WTC11 (cell line): ENCODE data around the gene TRIM45. TPM values are rescaled to one million over a fixed set of nuclear protein-coding genes. Genes with fewer than 3 reads are reported as not detected.

Source experiments
- ATAC-seq: fragments of 200-7000 bp; cut with Tn5 transposase; 2 replicates; pipeline ENCODE4 v1.10.0; 2021; ENCODE audit warnings: mild to moderate bottlenecking, moderate library complexity
- CTCF ChIA-PET: fragments of 300-600 bp; sonication (Branson Sonifier 250); formaldehyde crosslinking; loops from one replicate; lab custom pipeline; 2021; ENCODE audit warnings: antibody characterized with exemption; lab: Charles Lee
- POLR2A ChIA-PET: fragments of 350-600 bp; sonication (Branson Sonifier 250); formaldehyde crosslinking; loops from one replicate; lab custom pipeline; 2021; ENCODE audit warnings: antibody characterized with exemption; lab: Charles Lee
- DNase-seq: peaks from one replicate; pipeline ENCODE4 v3.0.0; 2021; ENCODE audit warnings: low spot score
- H3K27ac Mint-ChIP-seq: 2 replicates; pipeline ENCODE4 v1.8.0; 2021; ENCODE audit warnings: mixed read lengths
- H3K27me3 Mint-ChIP-seq: 2 replicates; pipeline ENCODE4 v1.8.0; 2021; ENCODE audit warnings: low read depth, mild to moderate bottlenecking, moderate library complexity, mixed read lengths
- H3K36me3 Mint-ChIP-seq: 2 replicates; pipeline ENCODE4 v1.8.0; 2021; ENCODE audit warnings: mixed read lengths
- H3K4me1 Mint-ChIP-seq: 2 replicates; pipeline ENCODE4 v1.8.0; 2022; ENCODE audit warnings: mixed read lengths
- H3K4me3 Mint-ChIP-seq: 2 replicates; pipeline ENCODE4 v1.8.0; 2021; ENCODE audit warnings: mild to moderate bottlenecking, moderate library complexity, mixed read lengths
- H3K9me3 Mint-ChIP-seq: 2 replicates; pipeline ENCODE4 v1.8.0; 2021; ENCODE audit warnings: mixed read lengths
- AFF4 ChIP-seq: sonication (generic); formaldehyde crosslinking; IDR thresholded peaks from 2 replicates; pipeline ENCODE4 v1.8.1; 2023; ENCODE audit warnings: mild to moderate bottlenecking, missing genetic modification reagents, borderline replicate concordance
- ATF2 ChIP-seq: sonication (generic); formaldehyde crosslinking; IDR thresholded peaks from 2 replicates; pipeline ENCODE4 v1.8.1; 2022; ENCODE audit warnings: low read depth, missing genetic modification reagents, borderline replicate concordance
- CDX4 ChIP-seq: fragments of 250-450 bp; sonication (Bioruptor Pico); IDR thresholded peaks from 2 replicates; pipeline ENCODE4 v1.9.0; 2021; ENCODE audit warnings: moderate library complexity, mild to moderate bottlenecking, inconsistent platforms, borderline replicate concordance
- CREM ChIP-seq: sonication (generic); formaldehyde crosslinking; IDR thresholded peaks from 2 replicates; pipeline ENCODE4 v1.8.1; 2022; ENCODE audit warnings: mild to moderate bottlenecking, missing genetic modification reagents, moderate library complexity
- EMX1 ChIP-seq: fragments of 250-450 bp; sonication (Bioruptor Pico); IDR thresholded peaks from 2 replicates; pipeline ENCODE4 v1.8.0; 2021; ENCODE audit warnings: mild to moderate bottlenecking
- ERG ChIP-seq: fragments of 250-450 bp; sonication (Bioruptor Pico); IDR thresholded peaks from 2 replicates; pipeline ENCODE4 v1.8.0; 2021; ENCODE audit warnings: mild to moderate bottlenecking
- GRHL2 ChIP-seq: fragments of 250-450 bp; sonication (Bioruptor Pico); IDR thresholded peaks from 2 replicates; pipeline ENCODE4 v1.8.0; 2022; ENCODE audit warnings: mild to moderate bottlenecking, moderate library complexity; ENCODE audit not compliant: insufficient replicate concordance, severe bottlenecking
- IRF2 ChIP-seq: sonication (generic); formaldehyde crosslinking; IDR thresholded peaks from 2 replicates; pipeline ENCODE4 v1.8.0; 2022; ENCODE audit warnings: low read depth, missing genetic modification reagents, borderline replicate concordance
- JAZF1 ChIP-seq: fragments of 250-450 bp; sonication (Bioruptor Pico); IDR thresholded peaks from 2 replicates; pipeline ENCODE4 v1.9.0; 2021; ENCODE audit warnings: moderate library complexity, mild to moderate bottlenecking, inconsistent platforms
- KAT7 ChIP-seq: sonication (generic); formaldehyde crosslinking; IDR thresholded peaks from 2 replicates; pipeline ENCODE4 v1.8.1; 2023; ENCODE audit warnings: missing genetic modification reagents, mild to moderate bottlenecking, borderline replicate concordance
- OVOL2 ChIP-seq: fragments of 250-450 bp; sonication (Bioruptor Pico); IDR thresholded peaks from 2 replicates; pipeline ENCODE4 v1.9.0; 2021; ENCODE audit warnings: mild to moderate bottlenecking, borderline replicate concordance
- TEAD1 ChIP-seq: sonication (generic); formaldehyde crosslinking; IDR thresholded peaks from 2 replicates; pipeline ENCODE4 v1.8.0; 2022; ENCODE audit warnings: mild to moderate bottlenecking, missing genetic modification reagents
- USF1 ChIP-seq: sonication (generic); formaldehyde crosslinking; IDR thresholded peaks from 2 replicates; pipeline ENCODE4 v1.8.0; 2022; ENCODE audit warnings: mild to moderate bottlenecking, missing genetic modification reagents
- ZBTB43 ChIP-seq: sonication (generic); formaldehyde crosslinking; IDR thresholded peaks from 2 replicates; pipeline ENCODE4 v1.8.1; 2023; ENCODE audit warnings: mild to moderate bottlenecking, missing genetic modification reagents
- ZNF138 ChIP-seq: sonication (generic); formaldehyde crosslinking; conservative IDR thresholded peaks from 2 replicates; pipeline ENCODE4 v1.8.1; 2022; ENCODE audit warnings: mild to moderate bottlenecking, moderate library complexity, missing genetic modification reagents
- ZNF232 ChIP-seq: sonication (generic); formaldehyde crosslinking; IDR thresholded peaks from 2 replicates; pipeline ENCODE4 v1.8.0; 2022; ENCODE audit warnings: mild to moderate bottlenecking, missing genetic modification reagents
- ZNF416 ChIP-seq: fragments of 250-450 bp; sonication (Bioruptor Pico); IDR thresholded peaks from 2 replicates; pipeline ENCODE4 v1.9.0; 2021; ENCODE audit warnings: mild to moderate bottlenecking, inconsistent platforms
- total RNA-seq: library from RNA; stranded (reverse); gene quantifications from 3 replicates; pipeline ENCODE4 v1.2.3, GENCODE V29; 2021

The TRIM45 gene
- total RNA-seq, 1 experiment from 2014 or later: 11.8 TPM

GRCh38 chr1:117142200-117142599 is 20.7 kb upstream of the TRIM45 start (continued):
- TF ChIP-seq ZBTB43 (CRISPR knock-in tag) (no peak), CDX4 (CRISPR knock-in tag) (no peak), EMX1 (CRISPR knock-in tag) (no peak), ZNF416 (CRISPR knock-in tag) (no peak), GRHL2 (CRISPR knock-in tag) (no peak), AFF4 (CRISPR knock-in tag) (no peak), IRF2 (CRISPR knock-in tag) (no peak)
- TF ChIP-seq, all 79 proteins: peak for 0

GRCh38 chr1:117138561-117138960 is 17.0 kb upstream of the TRIM45 start:
- ChIA-PET POLR2A (no interaction called here), CTCF (interaction anchor here (0.9 to 5.1 kb wide), 2 partner anchors 10 to 146 kb away, joined by 4 to 26 read pairs; no protein-coding TSS in a partner anchor)
- H3K9me3 Mint-ChIP-seq: no peaks in the 10 kb centered on the region
- no peaks in the 10 kb centered on the region for H3K36me3 Mint-ChIP-seq
- no peak for DNase-seq
- H3K4me3 Mint-ChIP-seq: no peak overlapping the region
- no peak overlapping the region for H3K27ac Mint-ChIP-seq
- no peak for ATAC-seq
- H3K4me1 Mint-ChIP-seq: peaks cover 45% of the 10 kb centered on the region
- no peaks in the 10 kb centered on the region for H3K27me3 Mint-ChIP-seq
- no peak for TF ChIP-seq AFF4 (CRISPR knock-in tag)
- no peak for TF ChIP-seq GRHL2 (CRISPR knock-in tag)
- TF ChIP-seq ERG (CRISPR knock-in tag): no peak
- TF ChIP-seq OVOL2 (CRISPR knock-in tag): no peak
- no peak for TF ChIP-seq ZBTB43 (CRISPR knock-in tag)
- TF ChIP-seq USF1: no peak
- TF ChIP-seq ATF2 (CRISPR knock-in tag): no peak
- no peak for TF ChIP-seq ZNF138 (CRISPR knock-in tag)
- TF ChIP-seq TEAD1: no peak
- no peak for TF ChIP-seq CREM (CRISPR knock-in tag)
- TF ChIP-seq ZNF232: no peak
- no peak for TF ChIP-seq JAZF1 (CRISPR knock-in tag)
- no peak for TF ChIP-seq KAT7
